ENCODE measurements around the gene RAPGEF3.

Gene RAPGEF3

DNA sequence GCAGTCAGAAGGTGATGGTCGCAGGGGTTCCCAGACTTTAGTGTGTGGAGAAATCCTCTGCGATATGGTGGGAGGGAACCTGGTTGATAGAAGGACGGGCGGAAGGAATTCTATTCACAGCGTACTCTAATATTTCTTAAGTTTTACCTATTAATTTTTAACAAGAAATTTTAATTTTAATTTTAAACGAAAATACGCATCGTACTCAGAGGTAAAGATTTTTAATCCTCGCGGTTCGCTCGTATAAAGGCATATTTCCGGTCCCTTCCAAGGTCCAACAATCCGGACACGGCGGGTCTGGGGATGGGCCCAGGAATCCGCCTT lies 14.0 kb upstream of the RAPGEF3 start:
- peak overlapping the region; percentile 87 for H3K4me3 Mint-ChIP-seq
- H3K9me3 Mint-ChIP-seq: no peaks in the 10 kb centered on the region
- no peak overlapping the region for H3K27ac Mint-ChIP-seq
- H3K4me1 Mint-ChIP-seq: peaks cover 43% of the 10 kb centered on the region
- H3K27me3 Mint-ChIP-seq (ENCODE audit: low read depth, poor library complexity): peaks cover 24% of the 10 kb centered on the region
- TF ChIP-seq, protein P1, sequence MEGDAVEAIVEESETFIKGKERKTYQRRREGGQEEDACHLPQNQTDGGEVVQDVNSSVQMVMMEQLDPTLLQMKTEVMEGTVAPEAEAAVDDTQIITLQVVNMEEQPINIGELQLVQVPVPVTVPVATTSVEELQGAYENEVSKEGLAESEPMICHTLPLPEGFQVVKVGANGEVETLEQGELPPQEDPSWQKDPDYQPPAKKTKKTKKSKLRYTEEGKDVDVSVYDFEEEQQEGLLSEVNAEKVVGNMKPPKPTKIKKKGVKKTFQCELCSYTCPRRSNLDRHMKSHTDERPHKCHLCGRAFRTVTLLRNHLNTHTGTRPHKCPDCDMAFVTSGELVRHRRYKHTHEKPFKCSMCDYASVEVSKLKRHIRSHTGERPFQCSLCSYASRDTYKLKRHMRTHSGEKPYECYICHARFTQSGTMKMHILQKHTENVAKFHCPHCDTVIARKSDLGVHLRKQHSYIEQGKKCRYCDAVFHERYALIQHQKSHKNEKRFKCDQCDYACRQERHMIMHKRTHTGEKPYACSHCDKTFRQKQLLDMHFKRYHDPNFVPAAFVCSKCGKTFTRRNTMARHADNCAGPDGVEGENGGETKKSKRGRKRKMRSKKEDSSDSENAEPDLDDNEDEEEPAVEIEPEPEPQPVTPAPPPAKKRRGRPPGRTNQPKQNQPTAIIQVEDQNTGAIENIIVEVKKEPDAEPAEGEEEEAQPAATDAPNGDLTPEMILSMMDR (IDR thresholded peaks at IDR 0.05): no peak
- DNase-seq: no peak
- H3K36me3 Mint-ChIP-seq (ENCODE audit: low read depth): no peaks in the 10 kb centered on the region

DNA sequence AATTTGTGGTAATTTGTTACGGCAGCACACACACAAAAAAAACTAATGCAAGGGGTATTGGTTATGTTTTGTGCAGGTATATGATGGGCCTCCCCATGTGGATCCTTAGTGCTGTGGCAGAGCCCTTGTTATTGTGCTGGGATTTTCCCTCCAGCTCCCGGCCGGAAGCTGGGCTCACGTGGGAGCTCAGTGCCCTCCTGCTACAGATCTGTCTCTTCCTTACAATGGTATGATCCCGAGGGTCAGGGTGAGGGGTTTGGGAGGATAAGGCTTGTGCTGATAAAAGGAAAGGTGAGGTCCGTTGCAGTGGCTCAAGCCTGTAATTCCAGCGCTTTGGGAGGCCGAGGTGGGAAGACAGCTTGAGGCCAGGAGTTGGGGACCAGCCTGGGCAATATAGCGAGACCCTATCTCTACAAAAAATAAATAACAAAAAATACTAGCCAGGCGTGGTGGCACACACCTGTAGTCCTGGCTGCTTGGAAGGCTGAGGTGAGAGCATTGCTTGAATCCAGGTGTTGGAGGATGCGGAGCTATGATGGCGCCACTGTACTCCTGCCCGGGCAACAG lies 13.5 kb upstream of the RAPGEF3 start:
- no peak for DNase-seq
- TF ChIP-seq, protein P1 (IDR thresholded peaks at IDR 0.05): no peak
- Mint-ChIP-seq H3K36me3 (ENCODE audit: low read depth) (no peaks in the 10 kb centered on the region), H3K4me3 (peak overlapping the region; percentile 87), H3K27ac (no peak overlapping the region), H3K27me3 (ENCODE audit: low read depth, poor library complexity) (peaks cover 24% of the 10 kb centered on the region), H3K4me1 (peaks cover 47% of the 10 kb centered on the region), H3K9me3 (no peaks in the 10 kb centered on the region)

DNA sequence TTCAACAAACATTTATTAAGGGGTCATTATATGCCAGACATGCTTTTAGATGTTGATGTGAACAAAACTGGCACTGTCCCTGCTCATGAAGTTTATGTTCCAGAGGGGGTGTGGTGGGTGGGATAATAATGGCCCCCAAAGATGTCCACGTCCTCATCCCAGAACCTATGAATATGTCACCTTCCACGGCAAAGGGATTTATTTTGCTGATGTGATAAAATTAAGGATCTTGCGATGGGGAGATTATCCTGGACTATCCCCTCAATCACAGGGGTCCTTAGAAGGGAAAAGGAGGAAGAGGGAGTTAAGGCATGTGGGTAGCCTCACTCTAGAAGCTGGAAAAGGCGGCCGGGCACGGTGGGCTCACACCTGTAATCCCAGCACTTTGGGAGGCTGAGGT lies 12.6 kb upstream of the RAPGEF3 start:
- H3K27ac Mint-ChIP-seq: no peak overlapping the region
- H3K4me1 Mint-ChIP-seq: peaks cover 41% of the 10 kb centered on the region
- no peaks in the 10 kb centered on the region for H3K36me3 Mint-ChIP-seq (ENCODE audit: low read depth)
- peak overlapping the region; percentile 37 for H3K4me3 Mint-ChIP-seq
- H3K27me3 Mint-ChIP-seq (ENCODE audit: low read depth, poor library complexity): peaks cover 24% of the 10 kb centered on the region
- no peaks in the 10 kb centered on the region for H3K9me3 Mint-ChIP-seq
- TF ChIP-seq, protein P1 (IDR thresholded peaks at IDR 0.05): no peak
- DNase-seq: no peak

DNA sequence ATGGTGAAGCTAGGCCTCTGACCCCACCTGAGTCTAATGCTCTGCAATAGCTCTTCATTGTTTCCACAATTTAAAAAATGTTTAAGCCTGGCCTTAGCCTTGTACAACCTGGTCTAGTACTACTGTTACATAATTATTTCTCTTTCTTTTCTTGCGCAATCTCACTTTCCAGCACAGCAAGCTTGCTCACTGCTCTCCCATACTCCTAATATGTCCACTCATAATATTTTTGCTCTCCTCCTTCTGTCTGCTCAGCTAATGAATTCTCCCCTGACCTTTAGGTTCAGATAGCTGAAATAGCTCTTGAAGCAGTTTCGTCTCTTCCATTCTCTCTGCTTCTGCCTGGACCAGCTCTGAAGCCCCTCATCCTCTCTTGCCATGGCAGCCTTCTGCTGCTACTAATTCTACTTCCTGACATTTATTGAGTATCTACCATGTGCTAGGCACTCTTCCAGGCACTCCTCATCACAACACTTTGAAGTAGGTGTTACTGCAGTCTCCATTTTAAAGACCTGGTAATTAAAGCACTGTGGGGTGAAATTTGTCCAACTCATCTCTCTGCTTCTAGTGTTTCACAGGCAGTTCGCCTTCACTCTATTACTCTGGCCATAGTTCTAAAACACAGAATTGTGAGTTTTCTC lies 11.5 kb upstream of the RAPGEF3 start:
- H3K27me3 Mint-ChIP-seq (ENCODE audit: low read depth, poor library complexity): peaks cover 27% of the 10 kb centered on the region
- no peak overlapping the region for H3K4me3 Mint-ChIP-seq
- no peaks in the 10 kb centered on the region for H3K36me3 Mint-ChIP-seq (ENCODE audit: low read depth)
- peaks cover 30% of the 10 kb centered on the region for H3K4me1 Mint-ChIP-seq
- H3K27ac Mint-ChIP-seq: no peak overlapping the region
- DNase-seq: no peak
- TF ChIP-seq, protein P1 (IDR thresholded peaks at IDR 0.05): no peak
- H3K9me3 Mint-ChIP-seq: no peaks in the 10 kb centered on the region

DNA sequence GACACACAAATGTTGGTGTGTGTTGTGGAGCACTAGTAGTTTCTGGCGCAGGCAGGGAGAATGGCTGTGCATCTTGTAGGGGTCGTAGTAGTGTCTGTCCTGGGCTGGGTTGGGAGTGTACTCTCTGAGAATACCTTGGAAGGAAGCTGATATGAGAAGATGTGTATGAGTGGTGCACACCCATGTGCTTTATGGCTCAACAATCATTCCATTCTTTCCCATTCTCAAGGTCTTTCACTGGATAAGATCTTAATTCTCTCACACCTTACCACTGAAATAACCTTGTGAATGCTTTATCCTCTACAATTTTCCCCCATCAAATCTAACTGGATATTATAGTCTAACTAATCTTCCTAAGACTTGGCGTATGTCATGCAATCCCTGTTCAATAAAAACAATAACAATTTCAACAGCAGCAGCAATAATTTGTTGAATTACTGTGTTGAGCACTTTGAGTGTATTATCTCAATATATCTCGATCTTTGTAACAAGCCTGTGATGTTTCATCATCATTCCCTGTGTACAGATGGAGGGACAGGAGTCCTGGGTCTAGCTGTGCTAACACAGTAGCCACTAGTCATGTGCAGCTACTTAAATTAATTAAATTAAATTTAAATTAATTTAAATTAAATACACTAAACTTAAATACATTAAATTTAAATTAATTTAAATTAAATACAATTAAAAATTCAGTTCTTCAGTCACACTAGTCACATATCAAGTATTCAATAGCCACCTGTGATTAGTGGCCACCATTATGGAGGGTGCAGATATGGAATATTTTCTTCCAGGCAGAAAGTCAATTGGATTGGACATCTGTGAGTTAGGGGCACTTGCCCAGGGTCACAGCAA lies 10.8 kb upstream of the RAPGEF3 start:
- TF ChIP-seq, protein P1 (IDR thresholded peaks at IDR 0.05): no peak
- no peak for DNase-seq
- H3K9me3 Mint-ChIP-seq: no peaks in the 10 kb centered on the region
- H3K4me3 Mint-ChIP-seq: no peak overlapping the region
- peaks cover 20% of the 10 kb centered on the region for H3K27me3 Mint-ChIP-seq (ENCODE audit: low read depth, poor library complexity)
- H3K36me3 Mint-ChIP-seq (ENCODE audit: low read depth): no peaks in the 10 kb centered on the region
- peaks cover 24% of the 10 kb centered on the region for H3K4me1 Mint-ChIP-seq
- H3K27ac Mint-ChIP-seq: no peak overlapping the region

Measured in nephron progenitor cell (in vitro differentiated cells).